Measurements from ENCODE around the gene KHDC3L.

DNA sequence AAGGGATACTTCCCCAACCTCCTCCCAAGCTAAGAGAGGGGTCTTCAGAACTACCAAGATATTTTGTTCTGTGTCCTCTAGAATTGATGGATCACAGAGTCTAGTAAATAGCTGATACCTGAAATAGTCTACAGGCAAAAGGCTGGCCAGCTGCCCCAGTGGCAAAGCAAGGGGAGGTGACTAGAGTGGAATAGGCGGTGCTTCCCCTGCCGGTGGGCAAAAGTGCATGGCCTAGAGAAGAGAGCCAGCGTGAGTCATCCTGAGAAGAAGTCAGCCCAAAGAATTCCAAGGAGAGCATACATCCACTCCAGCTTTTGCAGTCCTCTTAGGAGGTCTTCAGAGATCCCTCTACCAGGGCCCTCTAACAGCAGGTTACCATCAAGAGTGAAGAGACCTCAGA, 23.1 kb upstream of the KHDC3L start:
- TF ChIP-seq, protein P1, sequence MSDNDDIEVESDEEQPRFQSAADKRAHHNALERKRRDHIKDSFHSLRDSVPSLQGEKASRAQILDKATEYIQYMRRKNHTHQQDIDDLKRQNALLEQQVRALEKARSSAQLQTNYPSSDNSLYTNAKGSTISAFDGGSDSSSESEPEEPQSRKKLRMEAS (IDR thresholded peaks at IDR 0.05; ENCODE audit: low read depth, low read length) = no peak
- TF ChIP-seq, protein P2, sequence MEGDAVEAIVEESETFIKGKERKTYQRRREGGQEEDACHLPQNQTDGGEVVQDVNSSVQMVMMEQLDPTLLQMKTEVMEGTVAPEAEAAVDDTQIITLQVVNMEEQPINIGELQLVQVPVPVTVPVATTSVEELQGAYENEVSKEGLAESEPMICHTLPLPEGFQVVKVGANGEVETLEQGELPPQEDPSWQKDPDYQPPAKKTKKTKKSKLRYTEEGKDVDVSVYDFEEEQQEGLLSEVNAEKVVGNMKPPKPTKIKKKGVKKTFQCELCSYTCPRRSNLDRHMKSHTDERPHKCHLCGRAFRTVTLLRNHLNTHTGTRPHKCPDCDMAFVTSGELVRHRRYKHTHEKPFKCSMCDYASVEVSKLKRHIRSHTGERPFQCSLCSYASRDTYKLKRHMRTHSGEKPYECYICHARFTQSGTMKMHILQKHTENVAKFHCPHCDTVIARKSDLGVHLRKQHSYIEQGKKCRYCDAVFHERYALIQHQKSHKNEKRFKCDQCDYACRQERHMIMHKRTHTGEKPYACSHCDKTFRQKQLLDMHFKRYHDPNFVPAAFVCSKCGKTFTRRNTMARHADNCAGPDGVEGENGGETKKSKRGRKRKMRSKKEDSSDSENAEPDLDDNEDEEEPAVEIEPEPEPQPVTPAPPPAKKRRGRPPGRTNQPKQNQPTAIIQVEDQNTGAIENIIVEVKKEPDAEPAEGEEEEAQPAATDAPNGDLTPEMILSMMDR (IDR thresholded peaks at IDR 0.05; ENCODE audit: low read depth, low read length) = no peak
- no peak for TF ChIP-seq POLR2A (IDR thresholded peaks at IDR 0.05; ENCODE audit: extremely low read depth, insufficient read length)

All from NB4 (cell line).